Measurements from ENCODE around the gene OTOP3. TPM values are rescaled to one million over a fixed set of nuclear protein-coding genes. Genes with fewer than 3 reads are reported as not detected.

OTOP3 gene
- total and polyA plus RNA-seq, 2 of the 4 experiments (the other 2 are of a cell fraction): not detected

- WGBS, 2 experiments (ENCODE audit: extremely low coverage in 2 of 2, insufficient read length in 1 of 2): no CpG with 5 or more reads among the region's 3 CpGs
- no peak overlapping the region for H4K5ac ChIP-seq (ENCODE audit: low read depth, low read length)
- H4K20me1 ChIP-seq (ENCODE audit: insufficient read depth, low read length): no peaks in the 10 kb centered on the region
- DNase-seq (no peak), ATAC-seq (ENCODE audit: low read depth) (no peak)
- H3K27me3 ChIP-seq (ENCODE audit: control insufficient read depth, insufficient read depth, low read length): peaks cover 73% of the 10 kb centered on the region
- H3K18ac ChIP-seq (ENCODE audit: low read depth, low read length): no peak overlapping the region
- no peak overlapping the region for H3K56ac ChIP-seq (ENCODE audit: extremely low read depth, insufficient read depth, low read length)
- H2BK120ac ChIP-seq (ENCODE audit: low read depth, low read length): no peak overlapping the region
- H2BK20ac ChIP-seq (ENCODE audit: low read depth, low read length): no peak overlapping the region
- H3K4ac ChIP-seq (ENCODE audit: low read depth, low read length): no peak overlapping the region
- TF ChIP-seq CTCF (conservative IDR thresholded peaks at IDR 0.05; ENCODE audit: low read depth, low read length) (no peak), RFX5 (IDR thresholded peaks at IDR 0.05; ENCODE audit: low read depth, low read length) (no peak), NFE2L2 (IDR thresholded peaks at IDR 0.05; ENCODE audit: low read depth, low read length) (no peak), MAFK (IDR thresholded peaks at IDR 0.05; ENCODE audit: low read depth, low read length) (no peak), CHD1 (IDR thresholded peaks at IDR 0.05; ENCODE audit: low read depth, low read length) (no peak), CEBPB (IDR thresholded peaks at IDR 0.05; ENCODE audit: low read depth, low read length) (no peak), RCOR1 (IDR thresholded peaks at IDR 0.05; ENCODE audit: insufficient replicate concordance, low read length) (no peak), MAZ (IDR thresholded peaks at IDR 0.05; ENCODE audit: borderline replicate concordance, low read depth, low read length) (no peak)
- H3K4me1 ChIP-seq (ENCODE audit: control insufficient read depth, insufficient read depth, low read length): peaks cover 2% of the 10 kb centered on the region; the same call in 1 of the 2 replicates
- dilution Hi-C loops (cut with HindIII; ENCODE audit: low sequenced_read_pairs, unreplicated experiment): no loop called here
- no peak overlapping the region for H2AFZ ChIP-seq (replicated peaks; ENCODE audit: low read length, poor library complexity)
- no peak overlapping the region for H3K27ac ChIP-seq (ENCODE audit: insufficient read depth, low read length)
- H3K9me1 ChIP-seq (ENCODE audit: insufficient read depth, low read length): no peaks in the 10 kb centered on the region
- H2AK5ac ChIP-seq (ENCODE audit: low read depth, low read length): no peak overlapping the region
- H4K8ac ChIP-seq (ENCODE audit: low read depth in 2 of 2, low read length in 2 of 2): no peak overlapping the region
- H3K14ac ChIP-seq (replicated peaks; ENCODE audit: low read depth, low read length): no peak overlapping the region
- no peak overlapping the region for H3K9ac ChIP-seq (ENCODE audit: low read depth, low read length)
- no peak overlapping the region for H3K23ac ChIP-seq (ENCODE audit: low read depth, low read length)
- BruUV-seq (replicated peaks): no TSS peak
- no peak overlapping the region for H3K4me3 ChIP-seq (ENCODE audit: insufficient read depth, low read depth, low read length)
- H3K36me3 ChIP-seq (ENCODE audit: control insufficient read depth, insufficient read depth, low read length): no peaks in the 10 kb centered on the region
- H3K79me1 ChIP-seq (ENCODE audit: low read depth in 1 of 2, low read length in 2 of 2): no peaks in the 10 kb centered on the region
- H3K4me2 ChIP-seq (ENCODE audit: low read depth, low read length): no peak overlapping the region
- POLR2A ChIA-PET (ENCODE audit: unreplicated experiment): no interaction called here
- CTCF ChIA-PET: no interaction called here
- intact Hi-C loops (cut with micrococcal nuclease): no loop called here
- in situ Hi-C loops (cut with MboI; ENCODE audit: low sequenced_read_pairs): no loop called here
- no peak overlapping the region for H2BK5ac ChIP-seq (ENCODE audit: low read depth, low read length, poor library complexity, severe bottlenecking)
- H4K91ac ChIP-seq (ENCODE audit: insufficient read depth, low read depth, low read length): no peak overlapping the region
- no peak overlapping the region for H2BK15ac ChIP-seq (ENCODE audit: low read depth, low read length)
- no peak overlapping the region for H2AK9ac ChIP-seq (replicated peaks; ENCODE audit: low read depth, low read length, poor library complexity)
- H3K9me3 ChIP-seq (ENCODE audit: control insufficient read depth, insufficient read depth, low read length): no peaks in the 10 kb centered on the region
Observed at GRCh38 chr17:74935048-74935447, 650 bp upstream of the OTOP3 start.
